ENCODE measurements around the gene ZNF697. TPM values are rescaled to one million over a fixed set of nuclear protein-coding genes. Genes with fewer than 3 reads are reported as not detected.

The ZNF697 gene
- total RNA-seq, 1 experiment from 2014 or later = 17.4 TPM

DNA sequence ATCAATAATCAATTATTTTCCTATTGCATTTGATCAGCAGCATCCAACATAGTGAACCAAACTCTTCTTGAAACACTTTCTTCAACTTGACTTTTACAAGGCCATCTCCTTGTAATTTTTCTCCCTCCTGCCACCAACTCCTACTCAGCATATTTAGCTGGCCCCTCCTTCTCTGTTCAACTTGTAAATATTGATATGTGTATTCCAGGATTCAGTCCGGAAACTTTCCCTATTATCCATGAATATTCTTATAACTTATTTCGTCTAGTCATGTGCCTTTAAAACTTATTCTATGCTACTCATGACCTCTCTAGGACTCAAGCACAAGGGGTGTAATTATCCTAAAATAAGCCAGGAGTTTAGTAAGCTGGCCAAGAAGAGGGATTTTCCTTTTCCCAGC lies 52.9 kb downstream of the ZNF697 start:
- H3K27me3 Mint-ChIP-seq (ENCODE audit: low read depth) = 0 out of 2 replicates have a peak, but pooled peaks cover 2% of the 10 kb centered on the region
- TF ChIP-seq, protein P1, sequence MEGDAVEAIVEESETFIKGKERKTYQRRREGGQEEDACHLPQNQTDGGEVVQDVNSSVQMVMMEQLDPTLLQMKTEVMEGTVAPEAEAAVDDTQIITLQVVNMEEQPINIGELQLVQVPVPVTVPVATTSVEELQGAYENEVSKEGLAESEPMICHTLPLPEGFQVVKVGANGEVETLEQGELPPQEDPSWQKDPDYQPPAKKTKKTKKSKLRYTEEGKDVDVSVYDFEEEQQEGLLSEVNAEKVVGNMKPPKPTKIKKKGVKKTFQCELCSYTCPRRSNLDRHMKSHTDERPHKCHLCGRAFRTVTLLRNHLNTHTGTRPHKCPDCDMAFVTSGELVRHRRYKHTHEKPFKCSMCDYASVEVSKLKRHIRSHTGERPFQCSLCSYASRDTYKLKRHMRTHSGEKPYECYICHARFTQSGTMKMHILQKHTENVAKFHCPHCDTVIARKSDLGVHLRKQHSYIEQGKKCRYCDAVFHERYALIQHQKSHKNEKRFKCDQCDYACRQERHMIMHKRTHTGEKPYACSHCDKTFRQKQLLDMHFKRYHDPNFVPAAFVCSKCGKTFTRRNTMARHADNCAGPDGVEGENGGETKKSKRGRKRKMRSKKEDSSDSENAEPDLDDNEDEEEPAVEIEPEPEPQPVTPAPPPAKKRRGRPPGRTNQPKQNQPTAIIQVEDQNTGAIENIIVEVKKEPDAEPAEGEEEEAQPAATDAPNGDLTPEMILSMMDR (conservative IDR thresholded peaks at IDR 0.05) = no peak
- H3K9me3 ChIP-seq (ENCODE audit: control insufficient read depth, low read depth, low read length) = no peaks in the 10 kb centered on the region
- H2AK5ac ChIP-seq (ENCODE audit: insufficient read length, low read length) = no peak overlapping the region
- no peak for DNase-seq
- no peaks in the 10 kb centered on the region for H3K23me2 ChIP-seq (ENCODE audit: insufficient read length, low read depth, low read length, poor library complexity, severe bottlenecking)
- H2BK15ac ChIP-seq (ENCODE audit: low read depth, low read length) = no peak overlapping the region
- no peak overlapping the region for H4K91ac ChIP-seq (ENCODE audit: insufficient read length, low read depth, low read length)
- no peak overlapping the region for H3K4me2 ChIP-seq (ENCODE audit: insufficient read depth, insufficient read length, low read length)
- H3K36me3 Mint-ChIP-seq (ENCODE audit: insufficient read depth in 1 of 3, low read depth in 3 of 3) = no peaks in the 10 kb centered on the region
- no peak overlapping the region for H3K56ac ChIP-seq (ENCODE audit: insufficient read length, low read depth, low read length)
- H3K27me3 ChIP-seq (ENCODE audit: insufficient read depth, low read length) = no peaks in the 10 kb centered on the region
- H2BK20ac ChIP-seq (ENCODE audit: low read depth, low read length, poor library complexity, severe bottlenecking) = no peak overlapping the region
- no peak overlapping the region for H3K9ac ChIP-seq (ENCODE audit: extremely low read depth, insufficient read length, low read length)
- no peaks in the 10 kb centered on the region for H4K20me1 ChIP-seq (ENCODE audit: control insufficient read depth, insufficient read depth, insufficient read length)
- no peaks in the 10 kb centered on the region for H3K4me1 Mint-ChIP-seq
- H3K23ac ChIP-seq (ENCODE audit: insufficient read length, low read depth, low read length) = no peak overlapping the region
- no peak overlapping the region for H2BK120ac ChIP-seq (ENCODE audit: low read depth, low read length, poor library complexity, severe bottlenecking)
- no peaks in the 10 kb centered on the region for H3K79me2 ChIP-seq (ENCODE audit: insufficient read depth, low read length)
- no peaks in the 10 kb centered on the region for H3K4me1 ChIP-seq (ENCODE audit: insufficient read depth, low read length)
- no peaks in the 10 kb centered on the region for H3K9me3 Mint-ChIP-seq
- no peak overlapping the region for H2BK12ac ChIP-seq (ENCODE audit: insufficient read length, low read depth, low read length)
- no peak overlapping the region for H3K18ac ChIP-seq (ENCODE audit: insufficient read length, low read depth, low read length)
- H4K5ac ChIP-seq (ENCODE audit: insufficient read length, low read depth, low read length) = no peak overlapping the region
- H3K4me3 Mint-ChIP-seq = no peak overlapping the region
- no peak overlapping the region for H3K27ac ChIP-seq (ENCODE audit: insufficient read length, low read depth, low read length)
- H3K14ac ChIP-seq (ENCODE audit: insufficient read depth, low read length) = no peak overlapping the region
- no peak overlapping the region for H2BK5ac ChIP-seq (ENCODE audit: insufficient read length, low read length)
- no CpG with 5 or more reads among the region's 2 CpGs for WGBS (ENCODE audit: extremely low coverage, insufficient read length, low lambda C conversion rate)
- H2AFZ ChIP-seq (ENCODE audit: low read length) = no peak overlapping the region
- no peak overlapping the region for H3K4ac ChIP-seq (ENCODE audit: low read depth, low read length)
- no peak overlapping the region for H3T11ph ChIP-seq (ENCODE audit: low read length)
- no peak overlapping the region for H3K27ac Mint-ChIP-seq
- no peaks in the 10 kb centered on the region for H3K79me1 ChIP-seq (ENCODE audit: insufficient read depth, low read depth, low read length, poor library complexity, severe bottlenecking)
- no peak overlapping the region for H4K8ac ChIP-seq (replicated peaks; ENCODE audit: insufficient read length, low read depth, low read length)

All from H9 (cell line).